ENCODE results near the gene INSL3.
A peak's percentile ranks its signal among the peaks of the same experiment; 100 is the strongest.

Gene INSL3

GRCh38 chr19:17794412-17794730 lies 26.9 kb downstream of the INSL3 start:
- no peaks in the 10 kb centered on the region for H3K36me3 ChIP-seq (ENCODE audit: low read depth)
- ATAC-seq (ENCODE audit: low read depth) (no peak), DNase-seq (ENCODE audit: low spot score) (no peak)
- peak overlapping the region; percentile 58 for H3K4me3 ChIP-seq (ENCODE audit: severe bottlenecking)
- H3K4me1 ChIP-seq (ENCODE audit: insufficient read depth, poor library complexity, severe bottlenecking), result peaks cover 33% of the 10 kb centered on the region
- no peaks in the 10 kb centered on the region for H3K27me3 ChIP-seq (ENCODE audit: insufficient read depth, poor library complexity, severe bottlenecking)
- H3K9me3 ChIP-seq (ENCODE audit: severe bottlenecking), result no peaks in the 10 kb centered on the region
- H3K27ac ChIP-seq (ENCODE audit: poor library complexity, severe bottlenecking), result peak overlapping the region; percentile 85
- TF ChIP-seq CTCF (IDR thresholded peaks at IDR 0.05; ENCODE audit: poor library complexity, severe bottlenecking), result peak; percentile 7

- no peak for DNase-seq (ENCODE audit: low spot score)
- no peaks in the 10 kb centered on the region for H3K27me3 ChIP-seq (ENCODE audit: insufficient read depth, poor library complexity, severe bottlenecking)
- no peak overlapping the region for H3K4me3 ChIP-seq (ENCODE audit: severe bottlenecking)
- no peaks in the 10 kb centered on the region for H3K9me3 ChIP-seq (ENCODE audit: severe bottlenecking)
- no peak for ATAC-seq (ENCODE audit: low read depth)
- TF ChIP-seq CTCF (IDR thresholded peaks at IDR 0.05; ENCODE audit: poor library complexity, severe bottlenecking), result no peak
- no peaks in the 10 kb centered on the region for H3K36me3 ChIP-seq (ENCODE audit: low read depth)
- peaks cover 9% of the 10 kb centered on the region for H3K4me1 ChIP-seq (ENCODE audit: insufficient read depth, poor library complexity, severe bottlenecking)
- H3K27ac ChIP-seq (ENCODE audit: poor library complexity, severe bottlenecking), result no peak overlapping the region
Measured at GRCh38 chr19:17790059-17790780, 31.1 kb downstream of the INSL3 start.

- H3K36me3 ChIP-seq (ENCODE audit: low read depth), result no peaks in the 10 kb centered on the region
- no peaks in the 10 kb centered on the region for H3K9me3 ChIP-seq (ENCODE audit: severe bottlenecking)
- no peak overlapping the region for H3K27ac ChIP-seq (ENCODE audit: poor library complexity, severe bottlenecking)
- H3K4me3 ChIP-seq (ENCODE audit: severe bottlenecking), result no peak overlapping the region
- DNase-seq (ENCODE audit: low spot score) (no peak), ATAC-seq (ENCODE audit: low read depth) (no peak)
- no peaks in the 10 kb centered on the region for H3K27me3 ChIP-seq (ENCODE audit: insufficient read depth, poor library complexity, severe bottlenecking)
- H3K4me1 ChIP-seq (ENCODE audit: insufficient read depth, poor library complexity, severe bottlenecking), result peaks cover 6% of the 10 kb centered on the region
- TF ChIP-seq CTCF (IDR thresholded peaks at IDR 0.05; ENCODE audit: poor library complexity, severe bottlenecking), result no peak
Measured at GRCh38 chr19:17788632-17789031, 32.7 kb downstream of the INSL3 start.

- no peak for DNase-seq (ENCODE audit: low spot score)
- Histone ChIP-seq H3K4me1 (ENCODE audit: insufficient read depth, poor library complexity, severe bottlenecking) (peaks cover 6% of the 10 kb centered on the region), H3K4me3 (ENCODE audit: severe bottlenecking) (no peak overlapping the region), H3K27ac (ENCODE audit: poor library complexity, severe bottlenecking) (no peak overlapping the region), H3K27me3 (ENCODE audit: insufficient read depth, poor library complexity, severe bottlenecking) (no peaks in the 10 kb centered on the region), H3K36me3 (ENCODE audit: low read depth) (no peaks in the 10 kb centered on the region), H3K9me3 (ENCODE audit: severe bottlenecking) (no peaks in the 10 kb centered on the region)
- no peak for TF ChIP-seq CTCF (IDR thresholded peaks at IDR 0.05; ENCODE audit: poor library complexity, severe bottlenecking)
- no peak for ATAC-seq (ENCODE audit: low read depth)
Measured at GRCh38 chr19:17787274-17787913, 33.9 kb downstream of the INSL3 start.
